ENCODE results near the gene TRAPPC14.
A peak's percentile ranks its signal among the peaks of the same experiment; 100 is the strongest.
"Not testable (repeated sequence)": the region's sequence is repeated elsewhere in the genome, so short reads cannot be mapped to it uniquely, and the experiment has no call there.

Gene TRAPPC14

GRCh38 chr7:100148225-100148558 is 10.3 kb downstream of the TRAPPC14 start:
- no peak for DNase-seq
- no peaks in the 10 kb centered on the region for H3K27me3 ChIP-seq
- no peaks in the 10 kb centered on the region; the same call in 1 of the 2 replicates for H3K36me3 ChIP-seq
- no peak for TF ChIP-seq CTCF (IDR thresholded peaks at IDR 0.05; ENCODE audit: low read depth, low read length)
- H3K4me3 ChIP-seq (ENCODE audit: low read depth, low read length) = peak overlapping the region; percentile 98
- peaks cover 4% of the 10 kb centered on the region for H3K4me1 ChIP-seq
- no peaks in the 10 kb centered on the region for H3K9me3 ChIP-seq

GRCh38 chr7:100147278-100147677 is 11.2 kb downstream of the TRAPPC14 start:
- Histone ChIP-seq H3K4me3 (ENCODE audit: low read depth, low read length) (no peak overlapping the region), H3K9me3 (no peaks in the 10 kb centered on the region)
- no peak for TF ChIP-seq CTCF (IDR thresholded peaks at IDR 0.05; ENCODE audit: low read depth, low read length)

GRCh38 chr7:100146350-100146749 is 12.2 kb downstream of the TRAPPC14 start:
- H3K36me3 ChIP-seq; H3K4me1 ChIP-seq; H3K4me3 ChIP-seq (ENCODE audit: low read depth, low read length); H3K9me3 ChIP-seq; H3K27me3 ChIP-seq; DNase-seq: not testable (repeated sequence)

More at GRCh38 chr7:100147278-100147677, 11.2 kb downstream of the TRAPPC14 start:
- no peak for DNase-seq
- Histone ChIP-seq H3K36me3 (no peaks in the 10 kb centered on the region; the same call in 1 of the 2 replicates), H3K27me3 (no peaks in the 10 kb centered on the region), H3K4me1 (no peaks in the 10 kb centered on the region)

GRCh38 chr7:100142461-100142860 is 16.1 kb downstream of the TRAPPC14 start:
- H3K9me3 ChIP-seq = no peaks in the 10 kb centered on the region
- TF ChIP-seq CTCF (IDR thresholded peaks at IDR 0.05; ENCODE audit: low read depth, low read length) = no peak
- DNase-seq = no peak
- no peak overlapping the region for H3K4me3 ChIP-seq (ENCODE audit: low read depth, low read length)
- no peaks in the 10 kb centered on the region for H3K27me3 ChIP-seq
- H3K36me3 ChIP-seq = no peaks in the 10 kb centered on the region
- no peaks in the 10 kb centered on the region for H3K4me1 ChIP-seq

- DNase-seq = no peak
- H3K27me3 ChIP-seq = no peaks in the 10 kb centered on the region
- no peaks in the 10 kb centered on the region for H3K9me3 ChIP-seq
- no peak for TF ChIP-seq CTCF (IDR thresholded peaks at IDR 0.05; ENCODE audit: low read depth, low read length)
- no peaks in the 10 kb centered on the region for H3K4me1 ChIP-seq
- H3K36me3 ChIP-seq = no peaks in the 10 kb centered on the region
- H3K4me3 ChIP-seq (ENCODE audit: low read depth, low read length) = no peak overlapping the region
These were observed 17.0 kb downstream of the TRAPPC14 start for GRCh38 chr7:100141555-100141949.

GRCh38 chr7:100137851-100138760 is 20.4 kb downstream of the TRAPPC14 start:
- Histone ChIP-seq H3K4me3 (ENCODE audit: low read depth, low read length) (no peak overlapping the region), H3K27me3 (peaks cover 5% of the 10 kb centered on the region; the same call in 1 of the 2 replicates), H3K4me1 (no peaks in the 10 kb centered on the region), H3K36me3 (no peaks in the 10 kb centered on the region), H3K9me3 (no peaks in the 10 kb centered on the region)
- TF ChIP-seq CTCF (IDR thresholded peaks at IDR 0.05; ENCODE audit: low read depth, low read length) = no peak
- no peak for DNase-seq
